ENCODE measurements around the gene BOD1L2.

Gene BOD1L2

GRCh38 chr18:57194070-57194469 lies 47.2 kb downstream of the BOD1L2 start:
- no peak for TF ChIP-seq CTCF (IDR thresholded peaks at IDR 0.05; ENCODE audit: borderline replicate concordance, control extremely low read depth, extremely low read depth, insufficient read depth, missing control alignments)
- in situ Hi-C loops (cut with MboI; ENCODE audit: low sequenced_read_pairs, unreplicated experiment) = no loop called here
- DNase-seq (ENCODE audit: low spot score) = no peak

- TF ChIP-seq CTCF (IDR thresholded peaks at IDR 0.05; ENCODE audit: borderline replicate concordance, control extremely low read depth, extremely low read depth, insufficient read depth, missing control alignments) = no peak
- no peak for DNase-seq (ENCODE audit: low spot score)
- in situ Hi-C loops (cut with MboI; ENCODE audit: low sequenced_read_pairs, unreplicated experiment) = no loop called here
These were observed 47.7 kb downstream of the BOD1L2 start for GRCh38 chr18:57194622-57195021.

- no peak for TF ChIP-seq CTCF (IDR thresholded peaks at IDR 0.05; ENCODE audit: borderline replicate concordance, control extremely low read depth, extremely low read depth, insufficient read depth, missing control alignments)
- DNase-seq (ENCODE audit: low spot score) = no peak
- in situ Hi-C loops (cut with MboI; ENCODE audit: low sequenced_read_pairs, unreplicated experiment) = no loop called here
These were observed 48.5 kb downstream of the BOD1L2 start for GRCh38 chr18:57195341-57195740.

- no peak for TF ChIP-seq CTCF (IDR thresholded peaks at IDR 0.05; ENCODE audit: borderline replicate concordance, control extremely low read depth, extremely low read depth, insufficient read depth, missing control alignments)
- no peak for DNase-seq (ENCODE audit: low spot score)
- in situ Hi-C loops (cut with MboI; ENCODE audit: low sequenced_read_pairs, unreplicated experiment) = no loop called here
These were observed 50.4 kb downstream of the BOD1L2 start for GRCh38 chr18:57197261-57197660.

- in situ Hi-C loops (cut with MboI; ENCODE audit: low sequenced_read_pairs, unreplicated experiment) = no loop called here
- TF ChIP-seq CTCF (IDR thresholded peaks at IDR 0.05; ENCODE audit: borderline replicate concordance, control extremely low read depth, extremely low read depth, insufficient read depth, missing control alignments) = no peak
- DNase-seq (ENCODE audit: low spot score) = no peak
These were observed 51.2 kb downstream of the BOD1L2 start for GRCh38 chr18:57198073-57198472.

All from GM13976 (cell line).